GM19328 (cell line): ENCODE data around the gene LGI4.

ENCODE experiments used
- ATAC-seq: cut with Tn5 transposase; IDR thresholded peaks from one replicate; pipeline ENCODE4 v1.9.1; 2021; ENCODE audit warnings: mild to moderate bottlenecking, moderate library complexity; ENCODE audit not compliant: unreplicated experiment

LGI4 gene

GRCh38 chr19:35088131-35088913, 46.5 kb downstream of the LGI4 start:
- ATAC-seq = no peak

- ATAC-seq = no peak
Measured at GRCh38 chr19:35087393-35087792, 47.5 kb downstream of the LGI4 start.

- ATAC-seq = no peak
Measured at GRCh38 chr19:35086455-35086854, 48.4 kb downstream of the LGI4 start.

- ATAC-seq = no peak
Measured at GRCh38 chr19:35085947-35086346, 48.9 kb downstream of the LGI4 start.

GRCh38 chr19:35084509-35084762, 50.4 kb downstream of the LGI4 start:
- no peak for ATAC-seq

GRCh38 chr19:35083691-35084508, 51.0 kb downstream of the LGI4 start:
- no peak for ATAC-seq

GRCh38 chr19:35081201-35081600, 53.7 kb downstream of the LGI4 start:
- ATAC-seq = no peak

- ATAC-seq = no peak
Measured at GRCh38 chr19:35080613-35081170, 54.2 kb downstream of the LGI4 start.

GRCh38 chr19:35079826-35080225, 55.0 kb downstream of the LGI4 start:
- ATAC-seq = no peak

GRCh38 chr19:35077411-35078223, 57.2 kb downstream of the LGI4 start:
- ATAC-seq = no peak

- no peak for ATAC-seq
Measured at GRCh38 chr19:35076657-35077056, 58.2 kb downstream of the LGI4 start.

- no peak for ATAC-seq
Measured at GRCh38 chr19:35076026-35076370, 58.9 kb downstream of the LGI4 start.

- ATAC-seq = no peak
Measured at GRCh38 chr19:35075202-35076025, 59.4 kb downstream of the LGI4 start.
